Activated CD8-positive, alpha-beta memory T cell treated with anti-CD3 and anti-CD28 coated beads for 48 hours (primary cell): ENCODE measurements around the gene KPNA4.

Experiments used
- DNase-seq, 3 experiments: peaks; one replicate each; pipeline ENCODE4 v3.0.0-alpha.2; 2020; ENCODE audit warnings: low read depth in 2 of 3, low spot score in 2 of 3

KPNA4 gene

DNA sequence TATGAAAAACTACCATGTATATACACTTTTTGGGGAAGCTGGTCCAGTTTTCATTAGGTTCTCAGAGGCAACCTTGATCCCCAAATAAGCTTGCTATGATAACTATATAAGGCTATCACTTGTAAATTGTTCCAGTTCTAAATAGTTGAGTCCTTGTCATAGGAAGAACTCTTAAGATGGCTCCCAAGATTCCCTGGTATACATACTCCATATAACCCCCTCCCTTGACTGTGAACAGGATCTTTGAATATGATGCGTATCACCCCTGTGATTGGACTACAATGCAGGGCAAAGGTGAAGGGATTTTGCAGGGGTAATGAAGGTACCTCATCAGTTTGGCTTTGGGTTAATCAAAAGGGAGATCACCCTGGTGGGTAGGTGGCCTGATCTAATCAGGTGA, 67.2 kb downstream of the KPNA4 start:
- DNase-seq, result no peak

DNA sequence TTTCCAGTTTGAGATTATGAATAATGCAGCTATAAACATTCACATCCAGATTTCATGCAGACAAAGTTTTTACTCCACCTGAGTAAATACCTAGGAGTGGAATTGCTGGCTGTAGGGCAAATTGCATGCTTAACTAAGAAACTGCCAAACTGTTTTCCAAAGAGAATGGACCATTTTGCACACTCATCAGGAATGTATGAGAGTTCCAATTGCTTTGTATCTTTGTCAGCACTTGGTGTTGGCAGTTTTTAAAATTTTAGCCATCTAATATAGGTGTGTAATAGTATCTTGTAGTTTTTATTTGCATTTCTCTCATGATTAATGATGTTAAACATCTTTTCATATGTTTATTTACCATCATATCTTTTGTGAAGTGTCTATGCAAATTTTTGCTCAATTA, 75.2 kb downstream of the KPNA4 start:
- no peak for DNase-seq

DNA sequence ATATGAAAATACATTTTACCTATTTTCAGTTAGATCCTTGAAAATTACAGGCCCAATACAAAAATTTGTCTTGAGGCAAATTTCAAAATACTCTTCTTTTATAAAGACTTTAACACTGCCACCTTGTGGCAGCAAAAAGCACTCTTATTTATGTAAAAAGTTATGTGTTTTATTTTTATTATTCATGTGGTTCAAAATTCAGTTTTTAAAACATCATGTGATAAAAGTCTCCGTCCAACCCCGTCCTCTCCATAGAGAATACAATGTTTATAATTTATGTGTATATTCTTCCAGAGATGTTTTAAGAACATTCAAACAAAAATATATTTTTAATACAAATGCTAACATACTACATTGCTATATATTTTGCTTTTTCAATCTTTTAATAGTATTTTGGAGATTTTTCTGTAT, 78.9 kb downstream of the KPNA4 start:
- DNase-seq, result no peak

DNA sequence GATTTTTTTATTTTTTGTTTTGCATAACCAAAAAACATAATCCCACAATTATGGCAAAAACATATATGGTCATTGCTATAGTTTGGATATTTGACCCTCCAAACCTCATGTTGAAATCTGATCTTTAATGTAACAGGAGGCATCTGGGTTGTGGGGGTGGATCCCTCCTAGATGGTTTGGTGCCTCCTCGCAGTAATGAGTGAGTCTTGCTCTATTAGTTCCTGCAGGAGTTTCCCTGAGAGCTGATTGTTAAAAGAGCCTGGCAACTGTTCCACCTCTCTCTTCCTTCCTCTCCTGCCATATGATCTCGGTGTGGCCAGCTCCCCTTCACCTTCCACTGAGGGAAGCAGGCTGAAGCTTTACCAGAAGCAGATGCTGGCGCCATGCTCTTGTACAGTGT, 82.6 kb downstream of the KPNA4 start:
- no peak for DNase-seq

DNA sequence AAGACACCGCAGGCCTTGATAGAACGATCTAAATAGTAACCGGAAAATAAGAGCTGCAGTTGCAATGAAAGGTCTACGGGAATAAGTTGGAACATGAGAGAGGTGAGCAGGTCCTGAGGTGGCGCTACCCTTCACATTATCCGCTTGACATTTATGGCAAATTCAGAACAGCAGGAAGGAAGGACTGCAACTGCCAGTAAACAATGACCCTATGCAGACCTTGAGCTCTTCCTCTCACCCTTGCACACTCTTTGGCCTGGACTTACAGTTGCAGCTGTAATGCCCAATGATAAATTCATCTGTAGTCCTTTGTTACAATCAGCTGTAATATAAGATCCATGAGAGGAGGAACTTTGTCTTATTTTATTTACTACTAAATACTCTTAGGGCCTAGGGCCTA, 83.5 kb downstream of the KPNA4 start:
- no peak for DNase-seq

DNA sequence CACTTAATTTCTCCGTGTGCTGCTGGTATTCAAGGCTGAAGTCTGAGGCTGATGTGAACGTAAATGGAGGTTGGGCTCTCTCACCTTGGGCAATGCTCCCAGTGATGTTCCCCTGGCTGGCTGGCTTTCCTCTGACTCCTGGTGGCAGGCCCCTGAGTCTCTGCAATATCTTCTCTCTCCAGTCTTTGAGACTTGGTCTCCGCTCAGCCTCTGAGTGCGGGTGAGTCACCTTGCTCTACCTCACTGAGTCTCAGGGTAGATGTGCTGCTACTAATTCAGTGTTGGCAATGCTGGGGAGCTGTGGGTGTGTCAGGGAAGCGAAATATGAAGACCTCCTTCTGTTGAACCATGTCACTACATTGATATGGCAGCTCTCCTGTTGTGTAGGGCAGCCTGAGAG, 84.4 kb downstream of the KPNA4 start:
- no peak for DNase-seq

DNA sequence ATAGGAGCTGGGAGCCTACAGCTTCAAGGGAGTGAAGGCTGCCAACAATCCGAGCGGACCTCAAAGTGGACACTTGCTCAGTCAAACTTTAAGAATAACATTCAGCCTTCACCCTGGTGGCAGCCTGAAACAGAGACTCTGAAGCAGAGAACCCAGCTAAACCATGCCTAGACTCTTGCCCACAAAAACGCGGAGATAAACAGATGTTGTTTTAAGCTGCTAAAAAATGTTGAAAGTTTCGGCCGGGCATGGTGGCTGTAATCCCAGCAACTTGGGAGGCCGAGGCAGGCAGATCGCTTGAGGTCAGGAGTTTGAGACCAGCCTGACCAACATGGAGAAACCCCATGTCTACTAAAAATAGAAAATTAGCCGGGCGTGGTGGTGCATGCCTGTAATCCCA, 86.0 kb downstream of the KPNA4 start:
- no peak for DNase-seq

DNA sequence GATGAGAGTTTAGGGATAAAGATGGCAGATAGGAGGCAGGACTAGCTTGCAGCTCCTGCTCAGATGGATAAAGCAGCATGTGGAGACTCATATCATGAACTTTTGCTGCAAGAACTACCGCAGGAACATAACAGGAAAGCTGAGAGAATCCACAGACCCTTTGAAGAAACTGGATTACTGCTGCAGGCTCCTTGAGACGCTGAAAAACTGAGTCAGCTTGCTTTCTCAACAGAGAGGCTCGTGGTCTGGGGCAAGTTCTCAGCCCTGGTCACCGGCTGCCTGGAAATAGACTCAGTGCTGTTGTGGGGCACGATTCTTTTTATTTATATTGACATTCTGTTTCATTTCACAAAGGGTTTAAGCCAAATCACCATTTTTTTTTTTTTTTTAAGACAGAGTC, 87.0 kb downstream of the KPNA4 start:
- no peak for DNase-seq

DNA sequence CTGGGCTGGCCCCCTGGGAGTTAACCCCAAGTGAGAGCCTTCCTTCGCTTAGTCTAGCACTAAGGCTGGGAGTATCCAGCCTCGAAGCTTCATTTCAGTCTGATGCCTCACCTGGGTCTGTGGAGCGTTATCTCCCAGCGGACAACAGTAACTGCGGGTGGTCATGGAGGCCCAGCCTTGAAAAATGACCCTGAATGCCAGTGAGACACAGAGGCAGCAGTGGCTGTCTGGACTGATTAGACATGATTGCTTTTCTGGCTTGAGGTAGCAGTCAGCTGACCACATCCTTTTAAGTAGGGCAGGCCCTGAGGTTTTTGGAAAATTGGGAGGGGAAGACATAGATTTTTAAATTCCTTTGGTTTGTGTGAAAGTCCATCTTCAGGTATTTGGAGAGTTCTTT, 87.6 kb downstream of the KPNA4 start:
- no peak for DNase-seq

DNA sequence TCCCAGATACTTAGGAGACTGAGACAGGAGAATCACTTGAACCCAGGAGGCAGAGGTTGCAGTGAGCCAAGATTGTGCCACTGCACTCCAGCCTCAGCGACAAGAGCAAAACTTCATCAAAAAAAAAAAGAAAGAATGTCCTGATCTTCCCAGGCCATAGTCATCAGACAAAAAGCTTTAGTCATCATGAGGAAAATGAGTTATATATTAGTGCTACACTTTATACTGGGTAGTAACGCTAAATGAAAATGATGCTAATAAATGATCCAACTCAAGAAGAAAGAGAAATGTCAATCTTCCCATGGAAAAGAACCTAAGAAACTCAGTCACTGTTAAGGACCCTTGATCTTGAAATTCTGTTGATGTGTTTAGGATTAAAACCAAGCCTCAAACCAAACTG, 89.5 kb downstream of the KPNA4 start:
- no peak for DNase-seq

DNA sequence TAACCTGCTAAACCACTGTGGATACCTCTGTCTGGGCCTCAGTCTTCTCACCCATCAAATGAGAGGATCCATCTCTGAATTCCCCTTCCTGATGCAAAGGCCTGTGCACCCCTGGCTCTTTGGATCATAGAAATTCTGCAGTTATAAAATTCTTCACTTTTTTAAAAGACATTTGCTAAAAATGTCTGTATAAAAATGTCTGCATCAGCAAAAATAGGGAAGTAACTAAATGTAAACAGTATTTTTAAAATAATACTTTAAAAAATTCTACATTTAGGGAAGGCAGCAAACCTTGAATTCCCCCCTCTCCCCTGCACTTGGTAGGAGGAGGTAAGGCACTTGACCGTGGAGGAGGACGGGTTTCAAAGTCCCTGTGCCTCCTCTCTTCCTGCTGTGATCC, 90.2 kb downstream of the KPNA4 start:
- DNase-seq, result no peak

DNA sequence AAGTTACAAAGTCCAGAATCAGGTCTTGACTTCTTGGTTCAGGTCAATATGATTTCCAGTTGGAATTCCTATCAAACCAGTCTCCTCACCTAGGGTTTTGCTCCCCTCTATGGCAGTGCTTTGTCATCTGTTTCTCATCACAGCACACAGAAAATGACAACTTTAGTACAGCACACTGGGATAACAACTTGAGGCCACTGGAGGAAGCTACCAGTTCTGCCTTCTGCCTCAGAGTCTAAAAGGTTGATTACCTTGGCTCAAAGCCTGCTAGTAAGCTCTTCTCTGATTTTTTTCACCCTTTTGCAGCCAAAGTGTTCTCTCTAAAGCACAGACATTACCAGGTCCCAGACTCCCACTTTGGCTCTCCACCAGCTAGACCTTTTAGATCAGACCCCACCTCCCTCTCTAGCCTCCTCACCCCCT, 90.9 kb downstream of the KPNA4 start:
- DNase-seq, result no peak

DNA sequence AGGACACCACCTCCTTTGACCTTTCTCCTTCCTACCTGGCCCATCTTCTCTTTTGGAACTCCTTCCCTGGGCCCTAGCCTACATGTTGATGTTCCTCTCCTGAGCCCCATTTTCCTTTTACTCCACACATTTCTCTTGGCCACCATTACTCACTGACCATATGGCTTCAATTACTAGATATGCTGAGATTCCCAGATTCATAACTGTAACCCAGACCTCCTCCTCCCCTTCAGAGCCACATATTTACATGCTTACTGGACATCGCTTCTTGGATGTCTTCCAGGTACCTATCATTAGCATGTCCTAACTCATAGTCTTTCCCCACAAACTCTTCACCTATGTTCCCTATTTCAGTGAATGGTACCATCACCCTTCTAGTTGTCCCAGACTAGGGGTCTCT, 91.4 kb downstream of the KPNA4 start:
- no peak for DNase-seq

DNA sequence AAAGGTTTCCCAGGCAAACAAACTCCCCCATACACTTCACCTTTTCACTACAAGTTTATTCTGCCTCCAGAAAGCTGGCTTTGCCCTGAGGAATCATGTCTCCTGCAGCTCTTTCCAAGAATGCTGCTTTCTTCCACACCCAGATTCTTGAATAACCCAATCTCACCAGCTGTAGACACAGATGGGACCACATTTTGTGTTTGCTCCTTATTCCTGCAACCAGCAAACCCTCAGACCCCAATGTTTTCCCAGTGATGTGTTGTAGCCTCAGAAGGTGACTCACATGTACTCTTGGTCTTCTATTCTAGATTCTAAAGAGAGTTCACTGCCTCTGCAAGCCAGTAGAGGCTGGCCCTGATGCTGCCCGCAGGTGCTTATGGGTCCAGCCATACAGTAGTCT, 92.2 kb downstream of the KPNA4 start:
- no peak for DNase-seq

DNA sequence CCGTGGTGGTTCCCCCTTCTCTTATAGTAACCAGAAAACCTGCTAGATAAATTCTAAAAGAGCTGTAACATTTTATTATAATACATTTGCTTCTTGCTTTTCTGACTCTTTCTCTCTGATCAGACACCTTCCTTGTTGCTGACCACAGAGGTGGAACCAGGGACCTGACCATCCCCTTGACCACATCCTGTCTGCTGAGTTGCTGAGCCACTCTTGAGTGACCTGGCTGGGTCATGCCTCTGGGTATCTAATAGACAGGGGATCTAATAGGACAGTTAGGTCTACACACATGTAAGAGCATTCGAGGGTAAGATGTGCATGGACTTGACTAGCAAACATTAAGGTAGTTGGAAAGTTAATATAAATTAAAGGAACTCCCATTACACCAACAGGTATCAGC, 93.0 kb downstream of the KPNA4 start:
- no peak for DNase-seq

DNA sequence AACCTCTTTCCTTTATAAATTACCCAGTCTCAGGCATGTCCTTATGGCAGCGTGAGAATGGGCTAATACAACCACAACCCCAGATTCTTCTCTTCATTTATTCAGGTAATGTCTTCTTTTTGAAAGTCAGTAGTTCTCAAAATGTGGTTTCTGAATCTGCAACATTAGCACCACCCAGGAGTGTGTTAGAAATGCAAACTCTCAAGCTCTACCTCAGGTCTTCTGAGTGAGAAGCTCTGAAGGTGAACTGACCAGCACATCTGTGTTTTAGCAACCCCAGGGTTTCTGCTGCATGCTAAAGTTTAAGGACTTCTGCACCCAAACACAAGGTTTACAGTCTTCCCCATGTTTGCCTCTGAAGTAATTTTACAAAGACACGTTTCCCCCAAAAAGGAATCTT, 93.5 kb downstream of the KPNA4 start:
- no peak for DNase-seq

DNA sequence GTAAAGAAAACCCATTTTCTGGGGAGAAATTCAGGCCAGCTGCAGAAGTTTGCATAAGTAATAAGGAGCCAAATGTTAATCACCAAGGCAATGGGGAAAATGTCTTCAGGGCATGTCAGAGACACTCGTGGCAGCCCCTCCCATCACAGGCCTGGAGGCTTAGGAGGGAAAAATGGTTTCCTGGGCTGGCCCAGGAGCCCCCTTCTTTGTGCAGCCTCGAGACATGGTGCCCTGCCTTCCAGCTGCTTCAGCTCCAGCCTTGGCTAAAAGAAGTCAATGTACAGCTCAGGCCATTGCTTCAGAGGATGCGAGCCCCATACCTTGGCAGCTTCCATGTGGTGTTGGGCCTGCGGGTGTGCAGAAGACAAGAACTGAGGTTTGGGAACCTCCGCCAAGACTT, 95.2 kb downstream of the KPNA4 start:
- DNase-seq, result no peak

DNA sequence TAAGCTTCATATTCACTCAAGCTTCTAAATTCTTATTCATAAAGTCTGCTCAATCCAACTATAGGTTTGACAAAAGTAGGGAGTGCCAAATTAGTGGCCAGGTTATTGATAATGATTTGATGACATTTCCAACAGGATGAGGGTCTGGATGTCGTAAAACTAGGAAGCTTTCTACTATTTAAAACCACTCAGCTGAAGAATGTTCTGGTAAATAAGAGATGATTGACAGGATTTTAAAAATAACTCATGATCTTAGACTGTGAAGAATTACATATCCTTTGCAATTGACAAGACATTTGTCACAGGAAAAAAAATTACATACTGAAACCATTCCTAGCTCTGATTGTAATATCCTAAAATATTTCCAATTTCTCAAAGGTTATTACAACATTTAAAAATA, 100.4 kb downstream of the KPNA4 start:
- DNase-seq, result no peak

DNA sequence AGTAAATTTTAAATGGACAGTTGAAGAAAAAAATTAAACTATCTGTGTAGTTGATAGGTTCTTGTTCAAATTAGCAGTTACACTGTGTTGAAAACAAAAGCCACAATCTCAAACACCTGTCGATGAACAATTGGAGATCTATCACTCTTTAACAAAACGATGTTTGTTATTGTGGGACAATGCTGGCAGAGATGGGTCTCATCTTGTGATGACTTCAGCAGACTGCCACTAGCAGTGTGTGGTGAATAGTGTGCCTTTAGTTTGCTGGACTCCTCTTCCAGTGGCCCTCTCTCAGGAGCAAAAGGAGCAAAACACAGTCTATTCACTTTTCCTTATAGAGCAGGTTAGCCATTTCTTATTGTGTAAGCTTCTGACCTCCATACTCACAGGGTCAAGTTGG, 101.0 kb downstream of the KPNA4 start:
- no peak for DNase-seq

DNA sequence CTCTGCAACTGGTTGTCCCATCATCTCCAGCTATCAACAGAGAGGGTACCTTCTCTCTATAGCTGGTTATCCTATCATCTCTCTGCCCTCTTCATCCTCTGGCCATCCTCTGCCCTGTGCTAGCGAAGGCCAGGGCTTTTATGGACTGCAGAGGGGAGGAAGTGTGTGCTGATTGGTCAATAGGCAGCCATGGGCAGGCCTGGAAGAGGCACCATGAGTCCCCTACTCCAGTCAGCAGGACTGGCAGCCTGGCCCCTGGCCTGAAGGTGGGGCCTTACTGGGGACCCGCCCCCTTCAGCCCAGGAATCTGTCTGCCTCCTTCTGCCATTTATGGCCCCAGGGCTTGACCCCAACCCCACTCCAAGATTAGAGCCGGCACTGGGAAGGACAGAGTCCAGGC, 105.3 kb downstream of the KPNA4 start:
- DNase-seq, result no peak

DNA sequence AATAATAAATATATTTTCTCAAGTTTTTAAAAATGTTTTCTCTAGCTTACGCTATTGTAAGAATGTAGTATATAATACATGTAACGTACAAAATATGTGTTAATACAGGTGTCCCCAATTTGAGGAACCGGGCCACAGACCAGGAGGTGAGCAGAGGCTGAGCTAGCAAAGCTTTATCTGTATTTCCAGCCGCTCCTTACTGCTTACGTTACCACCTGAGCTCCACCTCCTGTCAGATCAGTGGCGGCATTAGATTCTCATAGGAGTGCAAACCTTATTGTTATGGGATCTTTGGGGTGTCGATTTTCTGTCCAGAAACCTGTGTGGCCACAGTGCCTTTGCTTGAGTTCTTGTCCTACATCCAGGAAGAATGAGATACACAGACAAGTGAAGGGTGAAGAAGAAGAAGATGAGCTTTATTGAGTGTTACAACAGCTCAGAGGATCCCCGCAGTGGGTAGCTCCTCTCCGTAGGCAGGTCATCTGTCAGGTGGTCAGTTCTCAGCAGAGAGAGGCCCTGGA, 105.9 kb downstream of the KPNA4 start:
- no peak for DNase-seq

DNA sequence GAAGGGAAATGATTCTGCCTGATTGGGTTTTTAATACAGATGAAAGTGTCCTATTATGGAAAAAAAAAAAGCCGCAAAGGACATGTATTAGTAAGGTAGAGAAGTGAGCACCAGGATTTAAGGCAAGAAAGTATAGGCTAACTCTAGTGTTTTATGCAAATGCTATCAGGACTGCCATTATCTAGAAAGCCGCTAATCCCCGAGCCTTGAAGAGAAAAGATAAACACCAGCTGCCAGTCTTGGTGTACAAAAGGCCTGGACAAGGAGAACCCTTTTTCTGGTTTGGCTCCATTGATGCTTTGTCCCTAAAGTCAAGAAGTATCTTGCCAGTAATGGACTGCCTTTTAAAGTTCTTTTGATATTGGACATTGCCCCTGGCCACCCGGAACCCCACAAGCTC, 107.2 kb downstream of the KPNA4 start:
- DNase-seq, result no peak

DNA sequence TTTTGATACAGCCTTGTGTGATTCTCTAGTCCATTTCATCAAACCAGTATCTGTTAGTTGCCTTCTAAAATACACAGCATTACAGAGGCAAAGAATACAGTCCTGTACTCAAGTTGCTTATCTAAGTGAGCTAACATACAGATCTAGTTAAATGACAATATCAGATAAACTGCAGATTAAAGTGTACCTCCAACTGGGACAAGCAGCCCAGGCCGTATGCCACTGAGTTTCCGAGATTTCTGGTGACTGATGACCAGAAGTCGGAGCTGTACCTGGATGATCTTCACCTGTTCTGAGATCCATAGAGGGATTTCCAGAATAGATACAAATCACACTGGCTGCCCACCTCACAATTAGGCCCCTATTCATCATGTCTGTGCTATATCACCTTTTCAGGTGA, 109.5 kb downstream of the KPNA4 start:
- DNase-seq, result no peak

DNA sequence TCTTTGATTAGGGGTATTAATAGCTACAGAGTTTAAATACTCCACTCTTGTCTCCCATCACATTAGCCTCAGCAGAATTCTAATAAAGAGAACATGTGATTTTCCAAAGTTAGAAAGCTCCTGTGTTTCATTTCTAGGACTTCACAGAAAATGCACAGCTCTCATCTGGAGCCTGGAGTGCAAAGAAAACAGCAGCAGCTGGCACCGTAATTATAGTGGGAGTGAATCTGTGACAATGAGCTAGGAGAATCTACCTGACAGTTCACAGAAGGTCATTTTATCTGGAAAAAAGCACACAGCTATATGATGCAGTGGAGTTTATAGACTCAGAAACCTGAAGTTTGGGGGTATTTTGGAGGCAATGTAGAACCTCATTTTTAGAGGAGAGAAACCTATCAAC, 110.4 kb downstream of the KPNA4 start:
- no peak for DNase-seq
